ENCODE data around the gene BBOX1. TPM values are rescaled to one million over a fixed set of nuclear protein-coding genes. Genes with fewer than 3 reads are reported as not detected.

The BBOX1 gene
- total and polyA plus RNA-seq, 2 of the 8 experiments (the other 6 are each of a cell fraction or from before 2014, with no cell fraction given), result not detected

DNA sequence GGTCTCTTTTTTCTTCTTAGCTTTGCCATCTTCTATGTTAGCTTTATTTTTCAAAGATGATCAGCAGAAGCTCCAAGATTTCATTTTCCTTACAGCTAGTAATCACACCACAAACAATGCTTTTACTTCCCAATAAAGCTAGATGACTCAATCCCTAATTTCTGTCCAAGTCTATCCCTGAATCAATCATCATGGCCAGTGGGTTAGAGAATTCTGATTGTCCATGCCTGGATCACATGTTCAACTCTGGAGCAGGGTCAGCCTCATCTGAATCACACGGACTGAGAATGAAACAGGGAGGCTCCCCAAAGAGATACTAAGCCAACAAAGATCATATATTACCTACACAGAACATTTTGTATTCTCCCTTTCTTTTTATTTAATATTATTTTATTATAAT lies 79.6 kb downstream of the BBOX1 start:
- H2BK120ac ChIP-seq (replicated peaks; ENCODE audit: low read depth, low read length), result no peak overlapping the region
- H3K4ac ChIP-seq (replicated peaks; ENCODE audit: insufficient read length, low read depth, low read length), result no peak overlapping the region
- H4K20me1 ChIP-seq (replicated peaks in 1 of 2; ENCODE audit: control insufficient read depth in 1 of 2, insufficient read depth in 2 of 2, low read length in 2 of 2), result no peaks in the 10 kb centered on the region
- FAIRE-seq (no peak), DNase-seq (ENCODE audit: low read depth in 1 of 2, low spot score in 2 of 2) (no peak)
- H2BK5ac ChIP-seq (ENCODE audit: low read depth, low read length), result no peak overlapping the region
- H2BK20ac ChIP-seq (ENCODE audit: low read length), result no peak overlapping the region
- no peak overlapping the region for H3K27ac ChIP-seq (ENCODE audit: low read depth, low read length)
- no peak overlapping the region for H3K18ac ChIP-seq (ENCODE audit: extremely low read depth, low read length)
- no peaks in the 10 kb centered on the region for H3K9me3 ChIP-seq (ENCODE audit: insufficient read depth in 2 of 2, low read depth in 1 of 2, low read length in 1 of 2)
- H3K9ac ChIP-seq (replicated peaks in 1 of 4; ENCODE audit: extremely low read depth in 1 of 4, low read depth in 3 of 4, low read length in 3 of 4), result no peak overlapping the region
- H3K56ac ChIP-seq (replicated peaks; ENCODE audit: insufficient read length, low read depth, low read length), result no peak overlapping the region
- no peaks in the 10 kb centered on the region for H3K27me3 ChIP-seq (replicated peaks in 1 of 4; ENCODE audit: control insufficient read depth in 3 of 4, extremely low read depth in 1 of 4, insufficient read depth in 3 of 4, low read length in 3 of 4)
- H3K23ac ChIP-seq (ENCODE audit: insufficient read length), result no peak overlapping the region
- no peaks in the 10 kb centered on the region for H3K79me1 ChIP-seq (ENCODE audit: low read depth, low read length)
- H2BK12ac ChIP-seq (ENCODE audit: low read depth, low read length), result no peak overlapping the region
- 75% methylated on average over 1 of the region's 1 CpG; no CpG with 5 or more reads in 1 of the 2 experiments for WGBS, 2 experiments (ENCODE audit: extremely low coverage in 1 of 2, insufficient coverage in 1 of 2, insufficient read length in 1 of 2, insufficient replicate concordance in 2 of 2, low coverage in 1 of 2, low lambda C conversion rate in 2 of 2, missing lambda C conversion rate in 1 of 2)
- H4K5ac ChIP-seq (ENCODE audit: insufficient read length, low read depth, low read length), result no peak overlapping the region
- no peak overlapping the region for H3K4me2 ChIP-seq (ENCODE audit: insufficient read depth in 1 of 2, low read depth in 2 of 2, low read length in 2 of 2)
- peaks cover 0 to 5% (median 0%) of the 10 kb centered on the region in 4 experiments; a peak in 1 of 7 replicates for H3K4me1 ChIP-seq (replicated peaks in 1 of 4; ENCODE audit: control insufficient read depth in 3 of 4, insufficient read depth in 4 of 4, low read length in 3 of 4)
- H3K23me2 ChIP-seq (ENCODE audit: low read depth, low read length), result no peaks in the 10 kb centered on the region; the same call in 1 of the 2 replicates
- no peaks in the 10 kb centered on the region for H3K79me2 ChIP-seq (ENCODE audit: control insufficient read depth in 1 of 2, insufficient read depth in 2 of 2, low read length in 2 of 2)
- H2AK5ac ChIP-seq (ENCODE audit: low read depth, low read length), result no peak overlapping the region
- H4K8ac ChIP-seq (ENCODE audit: extremely low read depth, insufficient read depth, low read length), result no peak overlapping the region
- H4K91ac ChIP-seq (replicated peaks; ENCODE audit: insufficient read length, low read length), result no peak overlapping the region
- no peak overlapping the region for H3K4me3 ChIP-seq (ENCODE audit: extremely low read depth in 1 of 4, insufficient read depth in 2 of 4, low read depth in 3 of 4, low read length in 4 of 4)
- no peaks in the 10 kb centered on the region for H3K36me3 ChIP-seq (ENCODE audit: control insufficient read depth in 2 of 4, insufficient read depth in 4 of 4, low read length in 3 of 4)
- H3K14ac ChIP-seq (ENCODE audit: insufficient read length), result no peak overlapping the region
- no peak overlapping the region for H2BK15ac ChIP-seq (ENCODE audit: low read length)
- no peak overlapping the region for H2AFZ ChIP-seq (ENCODE audit: low read length)
- POLR2A ChIA-PET (ENCODE audit: partially characterized antibody), result no interaction called here
- CTCF ChIA-PET (ENCODE audit: partially characterized antibody), result interaction anchor here (0.6 kb wide), 1 partner anchor 364 kb away, joined by 3 read pairs; no protein-coding TSS in a partner anchor
- TF ChIP-seq TAF1 (IDR thresholded peaks at IDR 0.05; ENCODE audit: low read depth, low read length) (no peak), POU5F1 (IDR thresholded peaks at IDR 0.05; ENCODE audit: low read depth, low read length) (no peak)

All from H1 (cell line).